Measurements from ENCODE around the gene KRTCAP3. TPM values are rescaled to one million over a fixed set of nuclear protein-coding genes. Genes with fewer than 3 reads are reported as not detected.

Gene KRTCAP3
- total RNA-seq, 6 donors from 2014 or later: 13.8 to 39.7 (median 31.0) TPM

- Histone ChIP-seq H3K27me3 (no peaks in the 10 kb centered on the region), H3K4me1 (peaks cover 21 to 31% (median 23%) of the 10 kb centered on the region in 4 donors), H3K36me3 (peaks cover 0 to 17% (median 1%) of the 10 kb centered on the region in 4 donors), H3K9me3 (no peaks in the 10 kb centered on the region), H3K27ac (peak overlapping the region in 1 of 4 donors; percentile 93), H3K4me3 (peak overlapping the region in 3 of 4 donors; percentile 74 to 99 (median 87))
- 56% methylated on average over 16 of the region's 16 CpGs for WGBS, 2 donors
- peak; percentile 19 to 51 (median 46) for TF ChIP-seq CTCF (IDR thresholded peaks at IDR 0.05)
- no peak for TF ChIP-seq POLR2A (IDR thresholded peaks at IDR 0.05)
- DNase-seq (no peak), ATAC-seq (ENCODE audit: low FRiP score in 2 of 2) (no peak)
Measured at GRCh38 chr2:27407798-27408491, 34.2 kb upstream of the KRTCAP3 start.

DNA sequence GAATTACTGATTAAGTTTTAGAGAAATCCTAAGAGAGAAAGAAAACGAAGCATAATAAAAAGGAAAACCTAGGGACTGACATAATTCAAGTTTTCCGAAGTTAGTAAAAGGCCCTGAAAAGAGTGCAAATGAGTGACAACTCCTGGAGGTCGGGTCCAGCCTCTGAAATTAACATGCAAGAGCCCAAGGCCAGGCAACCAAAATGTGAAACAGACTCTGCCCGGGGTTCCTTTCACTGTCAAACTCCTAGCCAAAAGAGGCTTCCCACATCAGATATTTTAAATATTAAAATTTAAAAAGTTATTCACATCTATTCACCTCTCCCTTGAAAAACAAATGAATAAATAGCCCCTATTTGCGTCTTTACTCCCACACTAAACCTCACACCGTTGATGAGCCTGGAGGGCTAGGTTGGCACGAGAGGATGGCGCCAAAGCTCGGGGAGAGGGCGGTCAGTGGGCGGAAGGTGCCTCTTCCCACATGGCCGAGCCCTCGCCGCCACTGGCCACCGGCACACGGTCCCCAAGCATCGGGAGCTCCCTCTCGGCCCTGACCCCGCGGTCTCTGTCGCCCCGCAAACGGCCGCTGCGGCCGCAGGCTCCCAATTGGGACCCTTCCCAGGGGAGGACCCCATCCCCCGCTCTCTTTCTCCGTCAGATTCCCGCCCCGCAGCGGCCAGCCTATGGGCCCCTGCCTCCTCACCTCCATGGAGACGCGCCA lies 33.4 kb upstream of the KRTCAP3 start:
- Histone ChIP-seq H3K27me3 (no peaks in the 10 kb centered on the region), H3K36me3 (peaks cover 0 to 17% (median 1%) of the 10 kb centered on the region in 4 donors), H3K27ac (peak overlapping the region; percentile 83 to 93 (median 87)), H3K4me3 (peak overlapping the region; percentile 74 to 99 (median 93)), H3K9me3 (no peaks in the 10 kb centered on the region), H3K4me1 (peaks cover 21 to 31% (median 23%) of the 10 kb centered on the region in 4 donors)
- ATAC-seq (ENCODE audit: low FRiP score in 2 of 2): peak; percentile 57 to 66
- TF ChIP-seq EP300 (IDR thresholded peaks at IDR 0.05) (no peak), POLR2AphosphoS5 (IDR thresholded peaks at IDR 0.05) (no peak), POLR2A (IDR thresholded peaks at IDR 0.05) (no peak), CTCF (IDR thresholded peaks at IDR 0.05) (no peak)
- peak in 1 of 2 donors; percentile 26 for DNase-seq
- 0 to 1% methylated on average over 16 to 18 of the region's 33 CpGs for WGBS, 2 donors

DNA sequence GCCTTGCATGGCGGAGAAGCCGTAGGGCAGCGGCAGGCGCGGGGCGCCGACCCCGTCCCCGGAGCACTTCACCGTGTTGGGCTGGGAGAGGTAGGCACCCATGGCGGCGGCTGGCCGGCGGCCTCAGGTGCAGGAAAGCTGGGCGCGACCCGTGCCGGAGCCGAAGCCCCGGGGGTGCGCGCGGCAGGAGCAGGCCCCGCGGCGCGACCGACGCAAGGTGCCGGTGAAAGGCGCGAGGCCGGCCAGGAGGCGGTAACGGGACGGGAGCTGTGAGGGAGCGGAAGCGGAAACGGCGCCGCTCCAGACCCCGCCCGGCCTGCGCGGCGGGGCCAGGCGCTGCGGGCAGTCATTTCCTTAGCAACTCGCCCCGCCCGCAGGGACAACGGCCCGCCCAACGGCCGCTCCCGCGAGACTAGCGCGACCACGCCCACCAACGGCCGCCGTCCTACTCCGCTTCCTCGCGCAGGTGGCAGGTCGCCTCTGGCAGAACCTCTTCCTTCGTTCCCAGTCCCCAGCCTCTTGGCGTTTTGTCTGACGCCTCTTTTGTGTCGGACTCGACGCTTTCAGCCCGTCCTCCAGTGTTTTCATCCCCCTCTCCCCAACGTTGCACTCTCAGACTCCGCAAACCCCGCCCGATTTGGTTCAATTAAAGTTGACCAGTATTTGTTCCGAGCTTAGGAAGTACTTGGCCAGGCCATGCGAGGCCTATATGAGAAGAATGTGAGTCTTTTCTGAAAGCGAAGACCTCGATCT lies 32.7 kb upstream of the KRTCAP3 start, which contains the start of gene PPM1G:
TSS of gene PPM1G (minus strand) at position 271 of the 753 bp plus-strand sequence. CDS start at position 102, 169 bp downstream.
- H3K4me3 ChIP-seq: peak within 1 kb of the TSS; percentile 74 to 99 (median 93)
- no peaks in the 10 kb centered on the region for H3K27me3 ChIP-seq
- H3K9me3 ChIP-seq: no peaks in the 10 kb centered on the region
- peak in 3 of 4 donors; percentile 29 to 81 (median 34) for TF ChIP-seq POLR2A (IDR thresholded peaks at IDR 0.05)
- TF ChIP-seq CTCF (IDR thresholded peaks at IDR 0.05): peak in 4 of 6 experiments; percentile 13 to 46 (median 36)
- peak; percentile 79 to 87 for TF ChIP-seq POLR2AphosphoS5 (IDR thresholded peaks at IDR 0.05)
- TF ChIP-seq EP300 (IDR thresholded peaks at IDR 0.05): peak in 1 of 4 donors; percentile 32
- H3K4me1 ChIP-seq: peaks cover 21 to 31% (median 23%) of the 10 kb centered on the region in 4 donors
- ATAC-seq (ENCODE audit: low FRiP score in 2 of 2) (peak; percentile 99 to 100), DNase-seq (peak; percentile 95 to 100)
- peaks cover 0 to 13% (median 1%) of the 10 kb centered on the region in 4 donors for H3K36me3 ChIP-seq
- H3K27ac ChIP-seq: peak within 1 kb of the TSS; percentile 83 to 93 (median 87)
- 1 to 2% methylated on average over 18 to 64 of the region's 82 CpGs for WGBS, 2 donors

GRCh38 chr2:27412419-27413152 lies 29.6 kb upstream of the KRTCAP3 start:
- Histone ChIP-seq H3K4me3 (no peak overlapping the region), H3K27me3 (no peaks in the 10 kb centered on the region), H3K36me3 (peaks cover 0 to under 1% (median 0%) of the 10 kb centered on the region in 4 donors), H3K9me3 (no peaks in the 10 kb centered on the region), H3K4me1 (peaks cover 12 to 18% (median 16%) of the 10 kb centered on the region in 4 donors), H3K27ac (no peak overlapping the region)
- no peak for TF ChIP-seq EP300 (IDR thresholded peaks at IDR 0.05)
- TF ChIP-seq POLR2A (IDR thresholded peaks at IDR 0.05): no peak
- TF ChIP-seq CTCF (IDR thresholded peaks at IDR 0.05): no peak
- TF ChIP-seq POLR2AphosphoS5 (IDR thresholded peaks at IDR 0.05): no peak
- WGBS, 2 donors: 85 to 90% methylated on average over 9 of the region's 9 CpGs
- ATAC-seq (ENCODE audit: low FRiP score in 2 of 2) (no peak), DNase-seq (no peak)

All from upper lobe of left lung (tissue), 6 donors.